GM12891 (cell line): ENCODE data around the gene GPR65. TPM values are rescaled to one million over a fixed set of nuclear protein-coding genes. Genes with fewer than 3 reads are reported as not detected.

Experiments
- DNase-seq: peaks from one replicate; pipeline ENCODE4 v3.0.0; 2011; ENCODE audit warnings: low spot score; ENCODE audit not compliant: insufficient read length
- FAIRE-seq: peaks from 2 replicates; lab custom pipeline; 2011; peaks lifted over from hg19 to GRCh38; lab: Jason Lieb, UNC
- PAX5 ChIP-seq: IDR thresholded peaks from 2 replicates; pipeline ENCODE4 v1.6.1; 2011; ENCODE audit warnings: low read length, moderate library complexity, mild to moderate bottlenecking; ENCODE audit not compliant: insufficient read depth, severe bottlenecking
- POLR2A ChIP-seq: IDR thresholded peaks from 2 replicates; pipeline ENCODE4 v1.6.1; 2011; ENCODE audit warnings: low read depth, low read length, control low read depth
- POLR2AphosphoS5 ChIP-seq: IDR thresholded peaks from 2 replicates; pipeline ENCODE4 v1.6.1; 2011; ENCODE audit warnings: low read depth, low read length, control low read depth
- POU2F2 ChIP-seq: IDR thresholded peaks from 2 replicates; pipeline ENCODE4 v1.6.1; 2011; ENCODE audit warnings: low read depth, mild to moderate bottlenecking, control low read depth, low read length, moderate library complexity
- SPI1 ChIP-seq: IDR thresholded peaks from 2 replicates; pipeline ENCODE4 v1.6.1; 2011; ENCODE audit warnings: low read depth, low read length, control low read depth
- TAF1 ChIP-seq: IDR thresholded peaks from 2 replicates; pipeline ENCODE4 v1.6.1; 2011; ENCODE audit warnings: low read depth, low read length, control low read depth
- polyA plus RNA-seq: library from polyadenylated mRNA; unstranded; fragments of >200 nt; gene quantifications from one replicate; pipeline ENCODE4 v1.2.1, GENCODE V29; 2012; ENCODE audit warnings: low read depth, missing spikeins, inconsistent platforms; ENCODE audit not compliant: missing spikeins

The GPR65 gene
- polyA plus RNA-seq: 7.0 TPM

GRCh38 chr14:88005050-88005481 is at the start of gene GPR65:
TSS of gene GPR65 (plus strand) at chr14:88005135. CDS start at chr14:88010848, 5,713 bp downstream.
- TF ChIP-seq POU2F2 (no peak), POLR2A (peak; percentile 90), POLR2AphosphoS5 (peak; percentile 83), TAF1 (peak; percentile 84), PAX5 (no peak), SPI1 (peak; percentile 44; the same call in 1 of the 2 replicates)
- no peak for DNase-seq
- FAIRE-seq: peak; percentile 81

GRCh38 chr14:87955501-87955900 is 49.4 kb upstream of the GPR65 start:
- FAIRE-seq (no peak), DNase-seq (no peak)
- no peak for TF ChIP-seq SPI1
- TF ChIP-seq POLR2A: no peak
- TF ChIP-seq PAX5: no peak
- no peak for TF ChIP-seq TAF1
- no peak for TF ChIP-seq POU2F2
- TF ChIP-seq POLR2AphosphoS5: no peak

GRCh38 chr14:87960013-87960787 is 44.7 kb upstream of the GPR65 start:
- TF ChIP-seq SPI1: no peak
- no peak for TF ChIP-seq PAX5
- no peak for TF ChIP-seq POU2F2
- TF ChIP-seq POLR2A: no peak
- no peak for TF ChIP-seq TAF1
- no peak for TF ChIP-seq POLR2AphosphoS5
- DNase-seq (no peak), FAIRE-seq (peak; percentile 41)

- TF ChIP-seq POLR2A (no peak), PAX5 (no peak), POLR2AphosphoS5 (no peak), TAF1 (no peak), POU2F2 (no peak), SPI1 (no peak)
- DNase-seq: no peak
These were observed 43.7 kb upstream of the GPR65 start for GRCh38 chr14:87961246-87961645.

GRCh38 chr14:87966816-87967215 is 38.1 kb upstream of the GPR65 start:
- no peak for DNase-seq
- TF ChIP-seq SPI1: no peak
- TF ChIP-seq PAX5: no peak
- TF ChIP-seq POLR2A: no peak
- no peak for TF ChIP-seq POU2F2
- TF ChIP-seq POLR2AphosphoS5: no peak
- TF ChIP-seq TAF1: no peak
- no peak for FAIRE-seq

More at GRCh38 chr14:87961246-87961645, 43.7 kb upstream of the GPR65 start:
- FAIRE-seq: no peak

- TF ChIP-seq POLR2AphosphoS5 (no peak), SPI1 (no peak), POU2F2 (no peak), POLR2A (no peak), PAX5 (no peak), TAF1 (no peak)
- DNase-seq (no peak), FAIRE-seq (no peak)
These were observed 37.4 kb upstream of the GPR65 start for GRCh38 chr14:87967496-87967895.

- no peak for FAIRE-seq
- DNase-seq: no peak
- no peak for TF ChIP-seq POLR2A
- TF ChIP-seq PAX5: no peak
- TF ChIP-seq TAF1: no peak
- TF ChIP-seq POU2F2: no peak
- TF ChIP-seq SPI1: no peak
- TF ChIP-seq POLR2AphosphoS5: no peak
These were observed 33.9 kb upstream of the GPR65 start for GRCh38 chr14:87971010-87971409.

- FAIRE-seq: no peak
- TF ChIP-seq PAX5: no peak
- no peak for TF ChIP-seq TAF1
- TF ChIP-seq POU2F2: no peak
- TF ChIP-seq POLR2AphosphoS5: no peak
- TF ChIP-seq SPI1: no peak
- no peak for TF ChIP-seq POLR2A
- DNase-seq: no peak
These were observed 29.3 kb upstream of the GPR65 start for GRCh38 chr14:87975636-87976035.

GRCh38 chr14:87979689-87980088 is 25.2 kb upstream of the GPR65 start:
- no peak for DNase-seq
- FAIRE-seq: no peak
- TF ChIP-seq POU2F2: no peak
- no peak for TF ChIP-seq PAX5
- TF ChIP-seq POLR2AphosphoS5: no peak
- no peak for TF ChIP-seq POLR2A
- no peak for TF ChIP-seq TAF1
- TF ChIP-seq SPI1: no peak
